ENCODE data around the gene PIGU. TPM values are rescaled to one million over a fixed set of nuclear protein-coding genes. Genes with fewer than 3 reads are reported as not detected.

Gene PIGU
- polyA plus RNA-seq, 3 donors: 5.8 to 11.3 (median 10.9) TPM

GRCh38 chr20:34536798-34537394 lies 140.0 kb downstream of the PIGU start:
- peak; percentile 28 for TF ChIP-seq CTCF (IDR thresholded peaks at IDR 0.05)
- H4K20me1 ChIP-seq (ENCODE audit: insufficient read depth, low read length): peaks cover 35% of the 10 kb centered on the region
- no peaks in the 10 kb centered on the region for H3K4me1 Mint-ChIP-seq
- peaks cover 73 to 95% of the 10 kb centered on the region in 2 donors for H3K36me3 ChIP-seq (replicated peaks in 1 of 2; ENCODE audit: control insufficient read depth in 1 of 2, insufficient read depth in 2 of 2, low read length in 2 of 2)
- no peaks in the 10 kb centered on the region for H3K27me3 ChIP-seq (ENCODE audit: control insufficient read depth in 2 of 2, insufficient read depth in 2 of 2, low read length in 2 of 2)
- no peak overlapping the region for H3K9ac ChIP-seq (ENCODE audit: insufficient read depth, low read length, poor library complexity, severe bottlenecking)
- no peaks in the 10 kb centered on the region for H3K27me3 Mint-ChIP-seq (ENCODE audit: low read depth in 3 of 3)
- H3K4me2 ChIP-seq (replicated peaks; ENCODE audit: extremely low read depth, low read length, poor library complexity, severe bottlenecking): no peak overlapping the region
- no peak overlapping the region for H3K4me3 Mint-ChIP-seq
- no peak overlapping the region for H2AFZ ChIP-seq (ENCODE audit: insufficient read depth, low read depth, low read length, poor library complexity, severe bottlenecking)
- peak in 1 of 3 donors; percentile 17 for DNase-seq
- H3K4me1 ChIP-seq (ENCODE audit: control insufficient read depth in 1 of 2, insufficient read depth in 2 of 2, low read length in 2 of 2): no peaks in the 10 kb centered on the region
- peaks cover 2% of the 10 kb centered on the region for H3K79me2 ChIP-seq (ENCODE audit: insufficient read depth, low read length)
- H3K9me3 ChIP-seq (replicated peaks in 1 of 2; ENCODE audit: control insufficient read depth in 1 of 2, insufficient read depth in 1 of 2, low read length in 2 of 2): no peaks in the 10 kb centered on the region
- no peaks in the 10 kb centered on the region for H3K9me3 Mint-ChIP-seq
- intact Hi-C loops (cut with micrococcal nuclease): loop anchor here in 1 of 2 donors (5.0 kb wide), 2 partner anchors 170 to 230 kb away; no protein-coding TSS in a partner anchor
- H3K27ac ChIP-seq (ENCODE audit: low read depth in 1 of 2, low read length in 2 of 2): no peak overlapping the region
- H3K4me3 ChIP-seq (replicated peaks in 1 of 3; ENCODE audit: low read depth in 2 of 3, low read length in 3 of 3): no peak overlapping the region
- H3K36me3 Mint-ChIP-seq: peaks cover 69 to 84% of the 10 kb centered on the region in 2 donors
- no peak overlapping the region for H3K27ac Mint-ChIP-seq
- 93% methylated on average over 6 of the region's 10 CpGs for WGBS (ENCODE audit: insufficient coverage)

DNA sequence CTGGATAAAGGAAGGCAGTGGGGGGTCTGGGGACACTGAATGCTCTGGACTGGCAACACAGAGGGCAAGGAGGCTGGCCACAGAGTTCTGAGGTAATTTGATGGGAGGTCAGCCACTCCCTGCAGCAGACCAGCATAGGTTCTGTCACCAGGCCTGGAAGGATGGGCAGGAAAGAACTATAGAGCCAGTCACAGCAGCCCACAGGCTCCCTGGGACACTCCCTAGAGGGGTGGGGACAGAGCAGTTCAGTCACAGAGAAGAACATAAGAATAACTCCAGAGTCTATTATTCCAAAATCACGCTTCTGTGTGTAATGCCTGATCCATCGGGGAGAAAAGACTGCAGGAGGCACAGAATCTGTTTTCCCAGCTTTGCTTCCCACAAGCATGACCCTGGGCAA lies 141.0 kb downstream of the PIGU start:
- Histone ChIP-seq H3K9me3 (replicated peaks in 1 of 2; ENCODE audit: control insufficient read depth in 1 of 2, insufficient read depth in 1 of 2, low read length in 2 of 2) (no peaks in the 10 kb centered on the region), H4K20me1 (ENCODE audit: insufficient read depth, low read length) (peaks cover 45% of the 10 kb centered on the region), H3K4me1 (ENCODE audit: control insufficient read depth in 1 of 2, insufficient read depth in 2 of 2, low read length in 2 of 2) (no peaks in the 10 kb centered on the region), H3K4me3 (replicated peaks in 1 of 3; ENCODE audit: low read depth in 2 of 3, low read length in 3 of 3) (no peak overlapping the region), H3K36me3 (replicated peaks in 1 of 2; ENCODE audit: control insufficient read depth in 1 of 2, insufficient read depth in 2 of 2, low read length in 2 of 2) (peaks cover 71 to 95% of the 10 kb centered on the region in 2 donors), H3K27ac (ENCODE audit: low read depth in 1 of 2, low read length in 2 of 2) (no peak overlapping the region), H3K27me3 (ENCODE audit: control insufficient read depth in 2 of 2, insufficient read depth in 2 of 2, low read length in 2 of 2) (no peaks in the 10 kb centered on the region), H3K9ac (ENCODE audit: insufficient read depth, low read length, poor library complexity, severe bottlenecking) (no peak overlapping the region), H3K4me2 (replicated peaks; ENCODE audit: extremely low read depth, low read length, poor library complexity, severe bottlenecking) (no peak overlapping the region), H2AFZ (ENCODE audit: insufficient read depth, low read depth, low read length, poor library complexity, severe bottlenecking) (no peak overlapping the region), H3K79me2 (ENCODE audit: insufficient read depth, low read length) (peaks cover 7% of the 10 kb centered on the region)
- peak overlapping the region in 1 of 7 donors; percentile 36 for H3K27ac Mint-ChIP-seq
- H3K9me3 Mint-ChIP-seq: no peaks in the 10 kb centered on the region
- H3K36me3 Mint-ChIP-seq: peaks cover 68 to 83% of the 10 kb centered on the region in 2 donors
- DNase-seq: no peak
- WGBS (ENCODE audit: insufficient coverage): 100% methylated on average over 2 of the region's 2 CpGs
- no peaks in the 10 kb centered on the region for H3K4me1 Mint-ChIP-seq
- intact Hi-C loops (cut with micrococcal nuclease): loop anchor here in 1 of 2 donors (5.0 kb wide), 2 partner anchors 171 to 231 kb away; no protein-coding TSS in a partner anchor
- no peaks in the 10 kb centered on the region for H3K27me3 Mint-ChIP-seq (ENCODE audit: low read depth in 3 of 3)
- H3K4me3 Mint-ChIP-seq: no peak overlapping the region
- TF ChIP-seq CTCF (IDR thresholded peaks at IDR 0.05): no peak
